Skeletal muscle tissue (tissue), 4 donors: ENCODE data around the gene ADPRH. TPM values are rescaled to one million over a fixed set of nuclear protein-coding genes. Genes with fewer than 3 reads are reported as not detected.
"Not testable (repeated sequence)": the region's sequence is repeated elsewhere in the genome, so short reads cannot be mapped to it uniquely, and the experiment has no call there.

Experiments
- H3K27ac ChIP-seq: one replicate; pipeline ENCODE4 v1.7.0; 2013; ENCODE audit warnings: mild to moderate bottlenecking, low read depth, low read length, inconsistent platforms
- H3K27me3 ChIP-seq, 3 donors: one replicate each; pipeline ENCODE4 v1.7.0; 2013; ENCODE audit warnings: low read length in 3 of 3; ENCODE audit not compliant: control insufficient read depth in 3 of 3, insufficient read depth in 3 of 3
- H3K36me3 ChIP-seq, 3 donors: one replicate each; pipeline ENCODE4 v1.7.0; 2013; ENCODE audit warnings: low read length in 3 of 3; ENCODE audit not compliant: control insufficient read depth in 3 of 3, insufficient read depth in 3 of 3
- H3K4me1 ChIP-seq, 3 donors: one replicate each; pipeline ENCODE4 v1.7.0; 2013; ENCODE audit warnings: low read length in 3 of 3, mild to moderate bottlenecking in 3 of 3; ENCODE audit not compliant: control insufficient read depth in 3 of 3, insufficient read depth in 3 of 3
- H3K4me3 ChIP-seq, 3 donors: one replicate each; pipeline ENCODE4 v1.7.0; 2013; ENCODE audit warnings: low read length in 3 of 3
- H3K9ac ChIP-seq, 3 donors: one replicate each; pipeline ENCODE4 v1.7.0; 2013; ENCODE audit warnings: low read length in 3 of 3, mild to moderate bottlenecking in 3 of 3, moderate library complexity in 2 of 3, low read depth in 1 of 3
- H3K9me3 ChIP-seq, 3 donors: one replicate each; pipeline ENCODE4 v1.7.0; 2013; ENCODE audit warnings: low read length in 3 of 3; ENCODE audit not compliant: control insufficient read depth in 3 of 3
- total RNA-seq: library from RNA; depleted of rRNA; stranded (reverse); fragments of >200 nt; gene quantifications from one replicate; pipeline ENCODE4 v1.2.3, GENCODE V29; 2014
- donor health status: Osteomylitis.

The ADPRH gene
- total RNA-seq, 1 donor from 2014 or later, result 5.2 TPM

GRCh38 chr3:119547227-119547626 is 32.1 kb upstream of the ADPRH start:
- Histone ChIP-seq H3K9me3 (no peaks in the 10 kb centered on the region), H3K4me1 (no peaks in the 10 kb centered on the region), H3K27ac (no peak overlapping the region), H3K4me3 (no peak overlapping the region), H3K27me3 (no peaks in the 10 kb centered on the region), H3K36me3 (no peaks in the 10 kb centered on the region), H3K9ac (no peak overlapping the region)

DNA sequence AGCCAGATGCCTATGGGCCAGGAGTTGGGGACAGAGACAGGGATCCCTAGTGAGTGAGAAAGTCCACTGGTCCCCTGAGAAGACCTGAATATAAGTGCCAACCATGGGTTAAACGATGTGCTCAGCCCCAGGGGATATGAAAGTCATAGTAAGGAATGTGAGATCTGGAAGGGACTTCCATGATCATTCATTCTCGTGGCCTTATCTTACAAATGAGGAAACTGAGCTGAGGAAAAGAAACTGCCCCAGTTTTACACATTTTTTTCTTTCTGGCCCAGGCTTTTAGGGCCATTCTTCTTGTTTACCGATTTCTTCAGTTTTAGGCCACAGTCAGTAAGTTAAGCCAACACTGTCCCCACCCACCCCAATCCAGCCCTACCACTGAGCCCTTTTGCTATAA is 31.0 kb upstream of the ADPRH start:
- Histone ChIP-seq H3K4me1 (no peaks in the 10 kb centered on the region), H3K9ac (no peak overlapping the region), H3K27ac (no peak overlapping the region), H3K4me3 (no peak overlapping the region), H3K27me3 (no peaks in the 10 kb centered on the region), H3K9me3 (no peaks in the 10 kb centered on the region), H3K36me3 (no peaks in the 10 kb centered on the region)

DNA sequence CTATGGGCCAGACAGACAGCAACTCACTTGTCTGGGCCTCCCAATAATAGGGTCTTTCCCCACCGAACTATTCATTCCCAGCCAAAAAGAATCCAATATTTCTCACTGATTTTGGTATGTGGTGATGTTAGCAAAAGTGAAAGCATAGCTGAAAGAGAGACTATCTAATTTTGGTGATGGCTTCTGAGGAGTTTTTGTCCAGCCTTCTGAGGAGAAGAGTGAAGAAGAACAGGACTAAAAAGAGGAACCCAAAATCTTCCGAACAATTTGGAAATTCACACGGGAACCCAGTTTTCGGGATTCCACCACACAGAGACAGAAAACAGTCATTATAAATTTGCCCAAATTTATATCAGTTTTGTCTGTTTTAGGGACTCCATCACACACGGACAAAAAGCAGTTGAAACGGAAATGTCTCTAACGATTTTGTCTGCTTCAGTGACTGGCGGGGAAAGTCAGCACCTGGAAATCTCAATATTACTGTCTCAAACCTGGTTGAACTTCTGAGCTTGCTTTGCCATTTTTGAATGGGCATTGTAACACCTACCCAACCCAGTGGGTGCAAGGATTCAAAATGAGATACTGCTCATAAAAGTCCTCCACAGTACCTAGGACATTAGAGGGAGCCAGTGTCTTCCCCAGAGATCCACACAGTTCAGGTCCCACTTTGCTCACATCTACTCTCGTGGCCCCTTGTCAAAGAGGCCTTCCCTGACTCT is 28.9 kb upstream of the ADPRH start:
- no peaks in the 10 kb centered on the region for H3K4me1 ChIP-seq
- no peak overlapping the region for H3K27ac ChIP-seq
- H3K9ac ChIP-seq, result no peak overlapping the region
- no peaks in the 10 kb centered on the region for H3K9me3 ChIP-seq
- no peaks in the 10 kb centered on the region for H3K27me3 ChIP-seq
- no peaks in the 10 kb centered on the region for H3K36me3 ChIP-seq
- H3K4me3 ChIP-seq, result no peak overlapping the region

- H3K36me3 ChIP-seq, result no peaks in the 10 kb centered on the region
- no peak overlapping the region for H3K4me3 ChIP-seq
- no peak overlapping the region for H3K9ac ChIP-seq
- H3K4me1 ChIP-seq, result no peaks in the 10 kb centered on the region
- H3K27ac ChIP-seq, result no peak overlapping the region
- H3K9me3 ChIP-seq, result no peaks in the 10 kb centered on the region
- no peaks in the 10 kb centered on the region for H3K27me3 ChIP-seq
Measured at GRCh38 chr3:119551598-119551997, 27.7 kb upstream of the ADPRH start.

- H3K9ac ChIP-seq, H3K27ac ChIP-seq, H3K4me1 ChIP-seq, H3K36me3 ChIP-seq, H3K27me3 ChIP-seq, H3K4me3 ChIP-seq, H3K9me3 ChIP-seq: not testable (repeated sequence)
Measured at GRCh38 chr3:119552928-119553327, 26.4 kb upstream of the ADPRH start.

GRCh38 chr3:119553823-119554415 is 25.4 kb upstream of the ADPRH start:
- Histone ChIP-seq H3K4me3 (no peak overlapping the region), H3K4me1 (no peaks in the 10 kb centered on the region), H3K27ac (no peak overlapping the region), H3K36me3 (no peaks in the 10 kb centered on the region), H3K9me3 (no peaks in the 10 kb centered on the region), H3K27me3 (no peaks in the 10 kb centered on the region), H3K9ac (no peak overlapping the region)

DNA sequence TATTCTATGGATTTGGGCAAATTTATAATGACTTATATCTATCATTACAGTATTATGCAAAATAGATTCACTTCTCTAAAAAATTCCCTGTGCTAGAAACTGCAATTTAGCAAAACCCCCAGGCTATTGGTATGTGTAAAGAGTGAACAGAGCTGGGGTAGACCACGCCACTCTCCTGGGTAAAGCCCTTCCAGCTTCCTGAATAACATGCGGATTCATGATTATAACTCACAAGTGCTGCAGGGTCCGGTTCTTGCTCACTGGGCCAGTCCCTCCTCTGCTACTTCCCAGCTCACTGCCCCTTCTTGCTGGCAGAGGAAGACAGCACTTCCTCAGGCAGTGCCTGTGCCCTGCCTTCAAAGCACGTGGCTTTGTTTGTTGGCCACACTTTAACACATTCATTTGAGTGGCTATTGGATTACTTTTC is 24.0 kb upstream of the ADPRH start:
- H3K4me3 ChIP-seq, result no peak overlapping the region
- H3K4me1 ChIP-seq, result peaks cover 0 to 3% (median 0%) of the 10 kb centered on the region in 3 donors
- H3K27ac ChIP-seq, result no peak overlapping the region
- H3K9me3 ChIP-seq, result no peaks in the 10 kb centered on the region
- H3K36me3 ChIP-seq, result no peaks in the 10 kb centered on the region
- no peaks in the 10 kb centered on the region for H3K27me3 ChIP-seq
- H3K9ac ChIP-seq, result no peak overlapping the region

DNA sequence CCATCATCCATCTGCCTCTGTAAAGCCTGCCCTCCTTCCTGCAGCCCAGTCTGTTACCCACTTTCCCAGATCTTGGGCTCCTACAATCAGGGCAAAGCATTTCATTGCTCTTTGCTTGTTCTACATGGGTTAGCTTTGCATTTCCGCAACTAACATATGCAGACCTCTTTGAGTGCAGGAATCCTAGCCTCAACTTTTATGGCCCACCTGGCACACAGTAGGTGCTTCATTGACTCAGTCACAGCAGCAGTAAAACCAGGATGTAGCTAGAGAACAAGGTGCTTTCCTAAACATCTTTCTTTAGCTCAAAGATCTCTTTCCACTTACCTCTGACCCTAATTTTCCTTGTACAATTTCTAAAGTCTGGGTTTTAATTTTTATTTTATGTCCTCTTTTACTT is 23.4 kb upstream of the ADPRH start:
- Histone ChIP-seq H3K9me3 (no peaks in the 10 kb centered on the region), H3K4me3 (no peak overlapping the region), H3K27me3 (no peaks in the 10 kb centered on the region), H3K27ac (no peak overlapping the region), H3K4me1 (peaks cover 0 to 3% (median 0%) of the 10 kb centered on the region in 3 donors), H3K36me3 (no peaks in the 10 kb centered on the region), H3K9ac (no peak overlapping the region)

DNA sequence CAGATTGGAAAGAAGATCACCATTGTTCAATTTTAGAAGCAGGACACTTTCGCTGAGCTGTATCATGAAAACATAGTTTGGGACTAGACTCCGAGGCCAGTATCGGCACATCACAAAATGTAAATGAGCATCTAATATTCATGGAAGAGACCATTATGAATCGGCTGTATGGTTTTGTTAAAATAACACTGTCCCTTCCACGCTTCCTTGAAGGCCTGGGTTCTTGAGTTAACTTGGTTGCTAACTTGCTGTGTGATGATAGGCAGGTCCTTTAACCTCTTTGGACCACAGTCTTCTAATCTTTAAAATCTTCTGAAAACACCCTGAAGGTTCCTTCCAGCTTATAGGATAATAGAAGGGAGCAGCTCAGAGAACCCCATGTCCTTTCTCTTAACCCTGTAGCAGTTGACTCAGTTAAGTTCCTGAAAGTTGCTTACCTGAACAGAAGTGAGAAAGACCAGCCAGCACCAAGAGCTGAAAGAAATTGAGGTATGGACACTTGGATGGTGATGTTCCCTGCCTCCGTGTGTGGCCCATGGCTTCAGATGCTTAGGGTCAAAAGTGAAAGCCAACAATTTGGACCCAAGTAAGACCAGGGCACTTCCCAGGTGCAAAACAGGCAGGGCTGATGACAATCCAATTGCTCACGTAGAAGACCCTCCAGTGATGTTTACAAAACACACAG is 22.0 kb upstream of the ADPRH start:
- Histone ChIP-seq H3K4me3 (no peak overlapping the region), H3K9ac (no peak overlapping the region), H3K36me3 (no peaks in the 10 kb centered on the region), H3K9me3 (no peaks in the 10 kb centered on the region), H3K27me3 (no peaks in the 10 kb centered on the region), H3K27ac (no peak overlapping the region), H3K4me1 (peaks cover 0 to 4% (median 0%) of the 10 kb centered on the region in 3 donors)

GRCh38 chr3:119557877-119558269 is 21.4 kb upstream of the ADPRH start:
- H3K36me3 ChIP-seq, result no peaks in the 10 kb centered on the region
- H3K27ac ChIP-seq, result no peak overlapping the region
- peaks cover 0 to 9% (median 0%) of the 10 kb centered on the region in 3 donors for H3K4me1 ChIP-seq
- no peak overlapping the region for H3K9ac ChIP-seq
- H3K9me3 ChIP-seq, result no peaks in the 10 kb centered on the region
- H3K4me3 ChIP-seq, result no peak overlapping the region
- H3K27me3 ChIP-seq, result no peaks in the 10 kb centered on the region
